Stimulated activated naive CD8-positive, alpha-beta T cell treated with anti-CD3 and anti-CD28 coated beads, Interleukin-15, Interleukin-2, amounts not matched to agents 100 ng/mL and 50 ng/mL, for 24 hours (primary cell): Measurements from ENCODE around the gene ZNF30.
A peak's percentile ranks its signal among the peaks of the same experiment; 100 is the strongest.
"Not testable (repeated sequence)": the region's sequence is repeated elsewhere in the genome, so short reads cannot be mapped to it uniquely, and the experiment has no call there.

ENCODE experiments used
- H3K27ac Mint-ChIP-seq: one replicate; pipeline ENCODE4 v1.8.0; 2021; ENCODE audit warnings: mild to moderate bottlenecking, mixed read lengths
- H3K27me3 Mint-ChIP-seq: one replicate; pipeline ENCODE4 v1.8.0; 2021; ENCODE audit warnings: mixed read lengths
- H3K36me3 Mint-ChIP-seq: one replicate; pipeline ENCODE4 v1.8.0; 2021; ENCODE audit warnings: low read depth, mixed read lengths
- H3K4me1 Mint-ChIP-seq: one replicate; pipeline ENCODE4 v1.8.0; 2021; ENCODE audit warnings: low read depth, mixed read lengths
- H3K4me3 Mint-ChIP-seq: one replicate; pipeline ENCODE4 v1.8.0; 2021; ENCODE audit warnings: mild to moderate bottlenecking, mixed read lengths
- H3K9me3 Mint-ChIP-seq: one replicate; pipeline ENCODE4 v1.8.0; 2021; ENCODE audit warnings: mixed read lengths

The ZNF30 gene

GRCh38 chr19:34938886-34939285, 12.2 kb downstream of the ZNF30 start:
- no peaks in the 10 kb centered on the region for H3K4me1 Mint-ChIP-seq
- H3K4me3 Mint-ChIP-seq: no peak overlapping the region
- H3K27me3 Mint-ChIP-seq: no peaks in the 10 kb centered on the region
- peaks cover 82% of the 10 kb centered on the region for H3K36me3 Mint-ChIP-seq
- H3K9me3 Mint-ChIP-seq: peaks cover 37% of the 10 kb centered on the region
- no peak overlapping the region for H3K27ac Mint-ChIP-seq

- H3K27ac Mint-ChIP-seq: no peak overlapping the region
- H3K27me3 Mint-ChIP-seq: no peaks in the 10 kb centered on the region
- H3K4me1 Mint-ChIP-seq: no peaks in the 10 kb centered on the region
- H3K4me3 Mint-ChIP-seq: no peak overlapping the region
- H3K9me3 Mint-ChIP-seq: peaks cover 50% of the 10 kb centered on the region
- H3K36me3 Mint-ChIP-seq: peaks cover 73% of the 10 kb centered on the region
Measured at GRCh38 chr19:34943861-34944573, 17.3 kb downstream of the ZNF30 start.

GRCh38 chr19:34953092-34953491, 26.4 kb downstream of the ZNF30 start:
- Mint-ChIP-seq H3K36me3 (peaks cover 79% of the 10 kb centered on the region), H3K27me3 (no peaks in the 10 kb centered on the region), H3K4me3 (no peak overlapping the region), H3K9me3 (peaks cover 52% of the 10 kb centered on the region), H3K4me1 (no peaks in the 10 kb centered on the region), H3K27ac (no peak overlapping the region)

GRCh38 chr19:34957830-34958751, 31.4 kb downstream of the ZNF30 start:
- Mint-ChIP-seq H3K9me3 (peaks cover 65% of the 10 kb centered on the region), H3K36me3 (peaks cover 92% of the 10 kb centered on the region), H3K27me3 (no peaks in the 10 kb centered on the region), H3K4me1 (peaks cover 15% of the 10 kb centered on the region), H3K4me3 (no peak overlapping the region), H3K27ac (no peak overlapping the region)

GRCh38 chr19:34959021-34959420, 32.3 kb downstream of the ZNF30 start:
- Mint-ChIP-seq H3K36me3 (peaks cover 84% of the 10 kb centered on the region), H3K4me1 (peaks cover 18% of the 10 kb centered on the region), H3K9me3 (peaks cover 63% of the 10 kb centered on the region), H3K27ac (no peak overlapping the region), H3K27me3 (no peaks in the 10 kb centered on the region), H3K4me3 (no peak overlapping the region)

- H3K27me3 Mint-ChIP-seq: no peaks in the 10 kb centered on the region
- H3K36me3 Mint-ChIP-seq: peaks cover 78% of the 10 kb centered on the region
- peaks cover 58% of the 10 kb centered on the region for H3K9me3 Mint-ChIP-seq
- H3K27ac Mint-ChIP-seq: no peak overlapping the region
- H3K4me3 Mint-ChIP-seq: peak overlapping the region; percentile 44
- H3K4me1 Mint-ChIP-seq: peaks cover 18% of the 10 kb centered on the region
Measured at GRCh38 chr19:34960103-34960805, 33.6 kb downstream of the ZNF30 start.

- H3K9me3 Mint-ChIP-seq: peaks cover 55% of the 10 kb centered on the region
Measured at GRCh38 chr19:34960940-34961679, 34.4 kb downstream of the ZNF30 start.

GRCh38 chr19:34961775-34962686, 35.3 kb downstream of the ZNF30 start:
- Mint-ChIP-seq H3K36me3 (peaks cover 60% of the 10 kb centered on the region), H3K27ac (peak overlapping the region; percentile 86), H3K27me3 (no peaks in the 10 kb centered on the region), H3K4me3 (peak overlapping the region; percentile 85), H3K9me3 (peaks cover 48% of the 10 kb centered on the region), H3K4me1 (peaks cover 18% of the 10 kb centered on the region)

More at GRCh38 chr19:34960940-34961679, 34.4 kb downstream of the ZNF30 start:
- H3K27me3 Mint-ChIP-seq: no peaks in the 10 kb centered on the region
- H3K27ac Mint-ChIP-seq: no peak overlapping the region
- peaks cover 70% of the 10 kb centered on the region for H3K36me3 Mint-ChIP-seq
- peaks cover 18% of the 10 kb centered on the region for H3K4me1 Mint-ChIP-seq
- H3K4me3 Mint-ChIP-seq: no peak overlapping the region

- Mint-ChIP-seq H3K4me3 (peak overlapping the region; percentile 85), H3K4me1 (peaks cover 18% of the 10 kb centered on the region), H3K9me3 (peaks cover 46% of the 10 kb centered on the region)
Measured at GRCh38 chr19:34962687-34963572, 36.2 kb downstream of the ZNF30 start.

GRCh38 chr19:34963573-34964406, 37.1 kb downstream of the ZNF30 start, which contains the start of gene ZNF792:
TSS of gene ZNF792 (minus strand) at chr19:34964229. CDS start at chr19:34963662, 567 bp downstream.
- Mint-ChIP-seq H3K9me3 (peaks cover 45% of the 10 kb centered on the region), H3K27ac (peak within 1 kb of the TSS; percentile 86)

More at GRCh38 chr19:34962687-34963572, 36.2 kb downstream of the ZNF30 start:
- Mint-ChIP-seq H3K36me3 (peaks cover 53% of the 10 kb centered on the region), H3K27me3 (no peaks in the 10 kb centered on the region), H3K27ac (peak overlapping the region; percentile 86)

GRCh38 chr19:34964598-34964997, 37.9 kb downstream of the ZNF30 start:
- peaks cover 36% of the 10 kb centered on the region for H3K36me3 Mint-ChIP-seq
- H3K27ac Mint-ChIP-seq: no peak overlapping the region
- peak overlapping the region; percentile 73 for H3K4me3 Mint-ChIP-seq
- H3K4me1 Mint-ChIP-seq: peaks cover 18% of the 10 kb centered on the region
- no peaks in the 10 kb centered on the region for H3K27me3 Mint-ChIP-seq
- peaks cover 37% of the 10 kb centered on the region for H3K9me3 Mint-ChIP-seq

More at GRCh38 chr19:34963573-34964406, 37.1 kb downstream of the ZNF30 start, which contains the start of gene ZNF792:
- peaks cover 18% of the 10 kb centered on the region for H3K4me1 Mint-ChIP-seq
- peaks cover 44% of the 10 kb centered on the region for H3K36me3 Mint-ChIP-seq
- no peaks in the 10 kb centered on the region for H3K27me3 Mint-ChIP-seq
- H3K4me3 Mint-ChIP-seq: peak within 1 kb of the TSS; percentile 85

GRCh38 chr19:34965505-34965904, 38.8 kb downstream of the ZNF30 start:
- H3K9me3 Mint-ChIP-seq: peaks cover 28% of the 10 kb centered on the region
- H3K36me3 Mint-ChIP-seq: peaks cover 27% of the 10 kb centered on the region
- not testable (repeated sequence) for H3K27me3 Mint-ChIP-seq, H3K4me3 Mint-ChIP-seq, H3K27ac Mint-ChIP-seq
- H3K4me1 Mint-ChIP-seq: peaks cover 18% of the 10 kb centered on the region
